ENCODE data around the gene SDF2. TPM values are rescaled to one million over a fixed set of nuclear protein-coding genes. Genes with fewer than 3 reads are reported as not detected.

SDF2 gene
- total RNA-seq, 5 donors from 2014 or later (not counting 1 experiment from before 2014, with no cell fraction given) = 25.3 to 45.8 (median 43.9) TPM

DNA sequence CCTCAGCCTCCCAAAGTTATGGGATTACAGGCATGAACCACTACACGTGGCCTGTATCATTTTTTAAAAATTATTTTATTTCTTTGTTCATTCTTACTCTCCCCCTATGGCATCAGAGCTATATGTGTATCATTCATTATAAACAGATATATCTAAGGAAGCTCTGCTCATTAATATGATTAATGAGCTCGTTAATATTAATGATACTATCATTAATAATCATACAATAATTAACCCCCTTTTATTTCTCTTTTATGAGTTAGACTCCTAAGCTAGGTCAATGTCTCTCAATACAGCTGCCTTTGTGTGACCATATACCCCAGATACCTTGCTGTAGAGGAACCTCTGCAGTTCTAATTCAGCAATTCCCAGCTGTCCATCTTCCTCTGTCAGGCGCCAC is 43.2 kb downstream of the SDF2 start:
- no peaks in the 10 kb centered on the region for H3K9me3 ChIP-seq
- POLR2A ChIA-PET = interaction anchor here in 1 of 2 donors (0.6 kb wide), 1 partner anchor 316 kb away, joined by 3 read pairs; no protein-coding TSS in a partner anchor
- H3K27ac ChIP-seq (ENCODE audit: low read length) = no peak overlapping the region
- H3K4me1 ChIP-seq (ENCODE audit: control insufficient read depth in 1 of 2, extremely low read depth in 1 of 2, insufficient read depth in 2 of 2, low read length in 2 of 2) = no peaks in the 10 kb centered on the region
- no CpG with 5 or more reads among the region's 3 CpGs for WGBS (ENCODE audit: insufficient coverage)
- no peak for ATAC-seq (replicated peaks in 1 of 4)
- DNase-seq = no peak
- Mint-ChIP-seq H3K9me3 (no peaks in the 10 kb centered on the region), H3K36me3 (peaks cover 68% of the 10 kb centered on the region), H3K27ac (no peak overlapping the region), H3K4me1 (peaks cover 2 to 7% (median 3%) of the 10 kb centered on the region in 3 donors), H3K27me3 (no peaks in the 10 kb centered on the region), H3K4me3 (no peak overlapping the region)
- H3K27me3 ChIP-seq (replicated peaks in 1 of 2; ENCODE audit: control insufficient read depth in 2 of 2, extremely low read depth in 1 of 2, insufficient read depth in 2 of 2, low read length in 1 of 2) = no peaks in the 10 kb centered on the region
- H3K4me3 ChIP-seq (ENCODE audit: control insufficient read depth in 1 of 2, extremely low read depth in 1 of 2, low read length in 1 of 2) = no peak overlapping the region
- CTCF ChIA-PET = interaction anchor here in 1 of 2 donors (0.8 kb wide), 1 partner anchor 68 kb away, joined by 4 read pairs; no protein-coding TSS in a partner anchor
- H3K36me3 ChIP-seq (ENCODE audit: control insufficient read depth in 2 of 2, extremely low read depth in 1 of 2, insufficient read depth in 1 of 2, low read length in 1 of 2) = peaks cover 27 to 91% of the 10 kb centered on the region in 2 donors

DNA sequence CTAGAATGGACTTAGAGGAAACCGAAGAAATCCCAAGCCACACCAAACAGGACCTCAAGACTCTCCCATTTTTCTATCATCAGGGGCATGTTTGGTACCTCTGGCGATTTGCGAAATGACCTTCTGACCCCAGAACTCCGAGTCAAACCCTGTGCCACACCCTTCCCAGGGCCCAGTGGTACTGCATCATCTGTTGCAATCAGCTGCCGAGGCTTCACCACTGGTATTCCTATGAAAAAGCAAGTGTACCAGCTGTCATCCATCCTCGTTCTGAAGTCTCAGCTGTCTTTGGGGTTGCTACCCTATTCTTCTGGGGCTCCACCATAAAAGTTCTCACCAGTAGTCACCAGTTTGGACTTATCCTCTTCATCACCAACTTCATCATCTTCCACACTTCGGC is 45.4 kb downstream of the SDF2 start:
- DNase-seq = no peak
- no peak overlapping the region for H3K27ac ChIP-seq (ENCODE audit: low read length)
- Mint-ChIP-seq H3K27me3 (no peaks in the 10 kb centered on the region), H3K9me3 (no peaks in the 10 kb centered on the region), H3K4me3 (no peak overlapping the region), H3K4me1 (peaks cover 4 to 9% (median 8%) of the 10 kb centered on the region in 3 donors), H3K27ac (no peak overlapping the region), H3K36me3 (peaks cover 51% of the 10 kb centered on the region)
- no peaks in the 10 kb centered on the region for H3K4me1 ChIP-seq (ENCODE audit: control insufficient read depth in 1 of 2, extremely low read depth in 1 of 2, insufficient read depth in 2 of 2, low read length in 2 of 2)
- ChIA-PET CTCF (interaction anchor here in 1 of 2 donors (0.5 to 0.6 kb wide), 2 partner anchors 110 to 225 kb away, joined by 3 read pairs; partner anchors contain the start of gene TLCD1), POLR2A (interaction anchor here (0.6 kb wide), 2 partner anchors 20 to 63 kb away, joined by 3 read pairs; no protein-coding TSS in a partner anchor)
- 94% methylated on average over 6 of the region's 7 CpGs for WGBS (ENCODE audit: insufficient coverage)
- peaks cover 27 to 72% of the 10 kb centered on the region in 2 donors for H3K36me3 ChIP-seq (ENCODE audit: control insufficient read depth in 2 of 2, extremely low read depth in 1 of 2, insufficient read depth in 1 of 2, low read length in 1 of 2)
- no peak overlapping the region for H3K4me3 ChIP-seq (ENCODE audit: control insufficient read depth in 1 of 2, extremely low read depth in 1 of 2, low read length in 1 of 2)
- no peak for ATAC-seq (replicated peaks in 1 of 4)
- no peaks in the 10 kb centered on the region for H3K27me3 ChIP-seq (replicated peaks in 1 of 2; ENCODE audit: control insufficient read depth in 2 of 2, extremely low read depth in 1 of 2, insufficient read depth in 2 of 2, low read length in 1 of 2)
- no peaks in the 10 kb centered on the region for H3K9me3 ChIP-seq

DNA sequence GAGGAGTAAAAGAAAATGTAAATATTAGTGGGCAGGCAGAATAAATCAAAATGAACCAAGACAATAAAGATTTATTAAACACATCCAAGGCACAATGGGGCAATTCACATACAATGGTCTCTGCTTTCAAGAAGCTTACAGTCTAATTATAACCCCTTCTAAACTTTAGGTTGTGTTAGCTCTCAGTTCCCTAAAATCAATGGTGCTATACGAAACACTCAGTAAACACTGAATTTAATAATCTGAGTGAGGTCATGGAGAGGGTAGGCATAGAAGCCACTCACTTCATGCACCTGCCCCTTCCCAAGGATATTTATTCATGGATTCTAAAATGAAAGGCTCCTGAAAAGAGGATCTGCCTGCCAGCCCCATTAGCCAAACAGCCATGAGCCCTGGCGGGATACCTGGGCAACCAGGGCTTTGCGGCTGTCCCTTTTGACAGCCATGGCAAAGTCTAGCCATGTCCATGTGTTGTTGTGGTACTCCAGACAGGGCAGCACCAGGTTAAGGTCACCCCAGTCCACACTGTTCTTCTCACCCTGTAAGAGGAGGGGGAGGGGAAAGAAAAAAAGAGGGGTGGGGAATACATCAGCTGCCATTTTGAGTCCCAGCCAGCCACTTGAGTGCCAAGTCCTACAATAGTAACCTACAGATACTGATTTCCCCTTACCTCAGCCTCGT is 46.3 kb downstream of the SDF2 start:
- CTCF ChIA-PET = interaction anchor here in 1 of 2 donors (0.7 kb wide), 1 partner anchor 454 kb away, joined by 3 read pairs; no protein-coding TSS in a partner anchor
- no peaks in the 10 kb centered on the region for H3K9me3 Mint-ChIP-seq
- POLR2A ChIA-PET = interaction anchor here (0.6 kb wide), 2 partner anchors 19 to 64 kb away, joined by 3 read pairs; no protein-coding TSS in a partner anchor
- H3K4me3 ChIP-seq (ENCODE audit: control insufficient read depth in 1 of 2, extremely low read depth in 1 of 2, low read length in 1 of 2) = no peak overlapping the region
- no peak for DNase-seq
- no peak overlapping the region for H3K27ac Mint-ChIP-seq
- no peaks in the 10 kb centered on the region for H3K9me3 ChIP-seq
- H3K27me3 Mint-ChIP-seq = no peaks in the 10 kb centered on the region
- no peak for ATAC-seq (replicated peaks in 1 of 4)
- peaks cover 4 to 9% (median 8%) of the 10 kb centered on the region in 3 donors for H3K4me1 Mint-ChIP-seq
- peaks cover 24 to 63% of the 10 kb centered on the region in 2 donors for H3K36me3 ChIP-seq (ENCODE audit: control insufficient read depth in 2 of 2, extremely low read depth in 1 of 2, insufficient read depth in 1 of 2, low read length in 1 of 2)
- H3K27ac ChIP-seq (ENCODE audit: low read length) = no peak overlapping the region
- WGBS (ENCODE audit: insufficient coverage) = 100% methylated on average over 2 of the region's 4 CpGs
- H3K4me1 ChIP-seq (ENCODE audit: control insufficient read depth in 1 of 2, extremely low read depth in 1 of 2, insufficient read depth in 2 of 2, low read length in 2 of 2) = no peaks in the 10 kb centered on the region
- no peaks in the 10 kb centered on the region for H3K27me3 ChIP-seq (replicated peaks in 1 of 2; ENCODE audit: control insufficient read depth in 2 of 2, extremely low read depth in 1 of 2, insufficient read depth in 2 of 2, low read length in 1 of 2)
- peaks cover 42% of the 10 kb centered on the region for H3K36me3 Mint-ChIP-seq
- H3K4me3 Mint-ChIP-seq = no peak overlapping the region

DNA sequence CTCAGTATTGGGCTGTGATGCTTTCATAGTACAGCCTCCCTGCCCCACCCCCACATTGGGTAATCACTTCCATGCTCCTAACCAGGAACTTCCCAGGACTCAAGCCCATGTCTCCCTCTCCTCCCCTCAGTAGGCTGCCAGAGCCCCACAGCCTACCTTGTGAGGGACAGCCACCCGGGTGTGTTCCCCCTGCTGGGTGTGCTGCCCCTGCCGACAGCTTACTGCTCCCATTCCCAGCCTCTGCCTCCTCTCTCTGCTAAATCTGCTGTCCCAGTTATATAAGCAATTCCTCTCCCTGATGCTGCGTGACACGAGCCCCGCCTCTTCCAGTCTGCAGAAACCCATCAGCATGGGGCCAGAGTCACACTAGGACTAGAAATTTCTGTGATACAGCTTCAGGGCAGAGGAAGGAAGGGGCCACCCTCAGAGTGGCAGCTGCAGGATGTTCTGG is 47.8 kb downstream of the SDF2 start, which contains the start of gene RSKR:
RSKR (minus strand) TSS at position 255 of the 451 bp plus-strand sequence; CDS start at position 231, 24 bp downstream.
- H3K9me3 ChIP-seq = no peaks in the 10 kb centered on the region
- no peak within 1 kb of the TSS for H3K4me3 Mint-ChIP-seq
- peaks cover 33% of the 10 kb centered on the region for H3K36me3 Mint-ChIP-seq
- peaks cover 13 to 55% of the 10 kb centered on the region in 2 donors for H3K36me3 ChIP-seq (ENCODE audit: control insufficient read depth in 2 of 2, extremely low read depth in 1 of 2, insufficient read depth in 1 of 2, low read length in 1 of 2)
- no peaks in the 10 kb centered on the region for H3K27me3 ChIP-seq (replicated peaks in 1 of 2; ENCODE audit: control insufficient read depth in 2 of 2, extremely low read depth in 1 of 2, insufficient read depth in 2 of 2, low read length in 1 of 2)
- POLR2A ChIA-PET = interaction anchor here in 1 of 2 donors (0.6 kb wide), 1 partner anchor 534 kb away, joined by 10 read pairs; no protein-coding TSS in a partner anchor
- H3K4me1 ChIP-seq (ENCODE audit: control insufficient read depth in 1 of 2, extremely low read depth in 1 of 2, insufficient read depth in 2 of 2, low read length in 2 of 2) = no peaks in the 10 kb centered on the region
- no peak within 1 kb of the TSS for H3K27ac ChIP-seq (ENCODE audit: low read length)
- no peaks in the 10 kb centered on the region for H3K27me3 Mint-ChIP-seq
- no peaks in the 10 kb centered on the region for H3K9me3 Mint-ChIP-seq
- ATAC-seq (replicated peaks in 1 of 4) (no peak), DNase-seq (no peak)
- H3K27ac Mint-ChIP-seq = peak within 1 kb of the TSS in 1 of 2 donors; percentile 52
- peaks cover 4 to 9% (median 8%) of the 10 kb centered on the region in 3 donors for H3K4me1 Mint-ChIP-seq
- H3K4me3 ChIP-seq (ENCODE audit: control insufficient read depth in 1 of 2, extremely low read depth in 1 of 2, low read length in 1 of 2) = no peak within 1 kb of the TSS
- CTCF ChIA-PET = interaction anchor here (0.6 to 1.9 kb wide), 3 partner anchors 14 to 70 kb away, joined by 4 to 5 read pairs (median 5); partner anchors contain the start of gene PIGS (in 1 of the 2)
- WGBS (ENCODE audit: insufficient coverage) = 80% methylated on average over 2 of the region's 5 CpGs

DNA sequence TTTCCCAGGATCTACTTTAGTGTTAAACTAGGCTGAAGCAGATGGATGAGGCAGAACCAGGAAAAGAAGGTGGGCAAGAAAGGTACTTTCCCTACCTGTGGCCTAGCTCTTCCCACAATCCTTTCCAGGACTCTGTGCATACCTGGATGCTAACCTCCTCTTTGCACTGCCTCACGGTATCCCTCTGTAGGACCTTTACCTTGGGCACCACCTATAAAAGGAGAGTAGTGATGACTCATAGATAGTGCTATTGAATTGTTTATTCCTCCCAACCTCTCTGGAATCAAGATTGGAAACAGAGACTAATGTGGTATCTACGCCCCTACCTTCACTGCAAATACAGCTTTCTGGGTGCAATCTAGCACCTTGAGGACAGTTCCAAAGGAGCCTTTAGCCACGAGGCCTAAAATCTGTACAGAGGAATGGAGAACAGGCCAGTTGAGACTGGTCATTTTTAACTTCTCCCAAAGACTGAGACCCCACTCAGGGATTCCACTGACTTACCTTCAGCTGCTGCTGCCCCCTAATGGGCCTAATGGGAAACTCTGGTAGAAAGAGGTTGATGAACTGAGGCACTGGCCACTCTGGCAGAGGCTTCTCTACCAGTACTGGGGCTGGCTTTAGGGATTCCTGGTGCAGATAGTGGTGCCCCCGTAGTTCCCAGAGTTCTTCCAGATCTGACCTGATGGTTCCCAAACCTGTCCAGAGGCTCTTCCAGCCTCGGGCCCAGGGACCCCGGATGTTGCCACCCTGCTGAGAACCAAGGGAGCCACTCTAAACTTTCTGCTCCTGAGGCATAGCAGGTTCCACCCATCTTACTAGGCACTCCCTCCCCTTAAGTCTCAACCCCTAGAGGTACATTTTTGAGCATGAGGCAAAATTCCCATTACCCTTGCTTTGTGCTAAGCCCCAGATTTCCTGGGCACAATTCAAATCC is 48.5 kb downstream of the SDF2 start:
- Mint-ChIP-seq H3K27me3 (no peaks in the 10 kb centered on the region), H3K9me3 (no peaks in the 10 kb centered on the region), H3K4me3 (no peak overlapping the region), H3K36me3 (peaks cover 33% of the 10 kb centered on the region), H3K4me1 (peaks cover 4 to 9% (median 8%) of the 10 kb centered on the region in 3 donors), H3K27ac (peak overlapping the region in 1 of 2 donors; percentile 52)
- CTCF ChIA-PET = interaction anchor here (0.5 to 1.9 kb wide), 8 partner anchors 14 to 170 kb away, joined by 3 to 5 read pairs (median 4); partner anchors contain the start of genes ALDOC (in 1 of the 2) and PIGS (in 1 of the 2)
- H3K4me1 ChIP-seq (ENCODE audit: control insufficient read depth in 1 of 2, extremely low read depth in 1 of 2, insufficient read depth in 2 of 2, low read length in 2 of 2) = no peaks in the 10 kb centered on the region
- DNase-seq = peak in 24 of 35 experiments; percentile 3 to 63 (median 26)
- peak; percentile 48 to 69 (median 60) for ATAC-seq (replicated peaks in 1 of 4)
- no peaks in the 10 kb centered on the region for H3K27me3 ChIP-seq (replicated peaks in 1 of 2; ENCODE audit: control insufficient read depth in 2 of 2, extremely low read depth in 1 of 2, insufficient read depth in 2 of 2, low read length in 1 of 2)
- no peaks in the 10 kb centered on the region for H3K9me3 ChIP-seq
- H3K4me3 ChIP-seq (ENCODE audit: control insufficient read depth in 1 of 2, extremely low read depth in 1 of 2, low read length in 1 of 2) = no peak overlapping the region
- POLR2A ChIA-PET = interaction anchor here in 1 of 2 donors (0.6 kb wide), 1 partner anchor 535 kb away, joined by 10 read pairs; no protein-coding TSS in a partner anchor
- 92% methylated on average over 4 of the region's 6 CpGs for WGBS (ENCODE audit: insufficient coverage)
- peaks cover 13 to 47% of the 10 kb centered on the region in 2 donors for H3K36me3 ChIP-seq (ENCODE audit: control insufficient read depth in 2 of 2, extremely low read depth in 1 of 2, insufficient read depth in 1 of 2, low read length in 1 of 2)
- H3K27ac ChIP-seq (ENCODE audit: low read length) = no peak overlapping the region

All from T-cell (primary cell).